Fibroblast of lung (primary cell): ENCODE measurements around the gene IDUA. TPM values are rescaled to one million over a fixed set of nuclear protein-coding genes. Genes with fewer than 3 reads are reported as not detected.

Experiments used
- DNase-seq, 2 donors: peaks; one replicate each; pipeline versions ENCODE4 v3.0.0 to v3.0.0-alpha.2; 2010; ENCODE audit warnings: low read depth in 2 of 2
- H2AFZ ChIP-seq: 2 replicates; pipeline ENCODE4 v1.5.1; 2012; ENCODE audit warnings: low read length, control low read depth, inconsistent platforms
- H3K27ac ChIP-seq: 2 replicates; pipeline ENCODE4 v1.5.1; 2011; ENCODE audit warnings: low read length, control low read depth; ENCODE audit not compliant: insufficient read depth
- H3K27me3 ChIP-seq: 2 replicates; pipeline ENCODE4 v1.5.1; 2011; ENCODE audit warnings: mild to moderate bottlenecking, low read length; ENCODE audit not compliant: control insufficient read depth, insufficient read depth
- H3K36me3 ChIP-seq: 2 replicates; pipeline ENCODE4 v1.5.1; 2011; ENCODE audit warnings: low read length; ENCODE audit not compliant: control insufficient read depth, insufficient read depth
- H3K4me1 ChIP-seq: 2 replicates; pipeline ENCODE4 v1.5.1; 2011; ENCODE audit warnings: low read length; ENCODE audit not compliant: control insufficient read depth, insufficient read depth; ENCODE audit errors: extremely low read depth
- H3K4me2 ChIP-seq: 2 replicates; pipeline ENCODE4 v1.5.1; 2011; ENCODE audit warnings: low read length, control low read depth; ENCODE audit not compliant: insufficient read depth; ENCODE audit errors: extremely low read depth
- H3K4me3 ChIP-seq, 4 experiments: fragments of 200-600 bp in 1 of 4; sonication (generic) in 1 of 4; replicated peaks in 1 of 4; 2 replicates each; pipeline ENCODE4 v1.5.1; 2011 to 2016; ENCODE audit warnings: low read length in 4 of 4, low read depth in 3 of 4, mild to moderate bottlenecking in 3 of 4, control low read depth in 2 of 4, inconsistent platforms in 1 of 4, mixed read lengths in 1 of 4; ENCODE audit not compliant: insufficient read depth in 1 of 4; ENCODE audit errors: control extremely low read depth in 1 of 4
- H3K79me2 ChIP-seq: 2 replicates; pipeline ENCODE4 v1.5.1; 2012; ENCODE audit warnings: mild to moderate bottlenecking, low read length, inconsistent platforms; ENCODE audit not compliant: control insufficient read depth, insufficient read depth
- H3K9ac ChIP-seq: 2 replicates; pipeline ENCODE4 v1.5.1; 2011; ENCODE audit warnings: mild to moderate bottlenecking, low read length, control low read depth; ENCODE audit not compliant: insufficient read depth
- H3K9me3 ChIP-seq: 2 replicates; pipeline ENCODE4 v1.5.1; 2012; ENCODE audit warnings: low read depth, low read length; ENCODE audit not compliant: control insufficient read depth, insufficient read depth
- H4K20me1 ChIP-seq: 2 replicates; pipeline ENCODE4 v1.5.1; 2011; ENCODE audit warnings: low read length; ENCODE audit not compliant: control insufficient read depth, insufficient read depth; ENCODE audit errors: extremely low read depth
- CTCF ChIP-seq, 2 donors: IDR thresholded peaks in 1 of 2; conservative IDR thresholded peaks in 1 of 2; 1 replicate in 1 of 2; 2 replicates in 1 of 2; pipeline ENCODE4 v1.5.1; 2011 to 2012; ENCODE audit warnings: low read length in 2 of 2, control low read depth in 1 of 2, inconsistent platforms in 1 of 2, low read depth in 1 of 2, mild to moderate bottlenecking in 1 of 2
- EZH2 ChIP-seq: IDR thresholded peaks from 2 replicates; pipeline ENCODE4 v1.5.1; 2012; ENCODE audit warnings: low read length, control low read depth, mild to moderate bottlenecking; ENCODE audit errors: missing control alignments
- polyA plus RNA-seq, 2 donors: library from polyadenylated mRNA; depleted of rRNA in 1 of 2; stranded (reverse) in 1 of 2; unstranded in 1 of 2; fragments of >200 nt; gene quantifications; 2 replicates each; pipeline ENCODE4 v1.2.1, GENCODE V29; 2011 to 2012; ENCODE audit warnings: missing spikeins in 1 of 2
- total RNA-seq: library from RNA; depleted of rRNA; stranded (reverse); fragments of >200 nt; gene quantifications from 2 replicates; pipeline ENCODE4 v1.2.1, GENCODE V29; 2014

IDUA gene
- total and polyA plus RNA-seq, 2 donors (not counting 1 experiment from before 2014, with no cell fraction given), result 3.1 to 11.1 TPM

GRCh38 chr4:1036095-1036494, 49.3 kb downstream of the IDUA start:
- no peak overlapping the region for H3K4me3 ChIP-seq
- H2AFZ ChIP-seq, result no peak overlapping the region
- no peak overlapping the region for H3K4me2 ChIP-seq
- no peak for DNase-seq
- no peak overlapping the region for H3K27ac ChIP-seq
- peaks cover 2% of the 10 kb centered on the region for H3K4me1 ChIP-seq
- no peak overlapping the region for H3K9ac ChIP-seq
- no peaks in the 10 kb centered on the region for H3K9me3 ChIP-seq
- H3K27me3 ChIP-seq, result no peaks in the 10 kb centered on the region
- no peaks in the 10 kb centered on the region for H3K79me2 ChIP-seq
- no peaks in the 10 kb centered on the region for H4K20me1 ChIP-seq
- H3K36me3 ChIP-seq, result no peaks in the 10 kb centered on the region
- TF ChIP-seq EZH2 (no peak), CTCF (conservative IDR thresholded peaks at IDR 0.05 in 1 of 2, IDR thresholded peaks at IDR 0.05 in 1 of 2; ENCODE audit: low read depth in 1 of 2, low read length in 2 of 2) (no peak)

GRCh38 chr4:1036976-1037810, 50.3 kb downstream of the IDUA start:
- Histone ChIP-seq H3K79me2 (no peaks in the 10 kb centered on the region), H3K4me1 (peaks cover 9% of the 10 kb centered on the region), H3K9ac (no peak overlapping the region), H3K4me2 (no peak overlapping the region), H4K20me1 (no peaks in the 10 kb centered on the region), H3K9me3 (no peaks in the 10 kb centered on the region), H3K36me3 (no peaks in the 10 kb centered on the region), H3K27ac (no peak overlapping the region), H3K4me3 (no peak overlapping the region), H2AFZ (no peak overlapping the region), H3K27me3 (no peaks in the 10 kb centered on the region)
- TF ChIP-seq EZH2, result no peak
- no peak for DNase-seq

GRCh38 chr4:1038948-1039492, 52.2 kb downstream of the IDUA start:
- H3K4me3 ChIP-seq, result no peak overlapping the region
- no peak overlapping the region for H2AFZ ChIP-seq
- TF ChIP-seq EZH2 (no peak), CTCF (conservative IDR thresholded peaks at IDR 0.05 in 1 of 2, IDR thresholded peaks at IDR 0.05 in 1 of 2; ENCODE audit: low read depth in 1 of 2, low read length in 2 of 2) (no peak)
- no peak overlapping the region for H3K27ac ChIP-seq
- H3K4me2 ChIP-seq, result no peak overlapping the region
- no peaks in the 10 kb centered on the region for H3K36me3 ChIP-seq
- H3K27me3 ChIP-seq, result no peaks in the 10 kb centered on the region
- peaks cover 16% of the 10 kb centered on the region for H3K4me1 ChIP-seq
- no peaks in the 10 kb centered on the region for H3K9me3 ChIP-seq
- no peak overlapping the region for H3K9ac ChIP-seq
- H3K79me2 ChIP-seq, result no peaks in the 10 kb centered on the region
- no peaks in the 10 kb centered on the region for H4K20me1 ChIP-seq
- DNase-seq, result no peak
